GM23338 (cell line): ENCODE measurements around the gene PTH1R. TPM values are rescaled to one million over a fixed set of nuclear protein-coding genes. Genes with fewer than 3 reads are reported as not detected.

Experiments used
- ATAC-seq: fragments of 200-7000 bp; cut with Tn5 transposase; 3 replicates; pipeline ENCODE4 v1.9.1; 2020
- DNase-seq: peaks from one replicate; pipeline ENCODE4 v3.0.0-alpha.2; 2015; ENCODE audit warnings: low spot score
- H2AFZ ChIP-seq: fragments of 200-600 bp; sonication (generic); 2 replicates; pipeline ENCODE4 v1.8.0; 2016; ENCODE audit warnings: antibody characterized with exemption, mild to moderate bottlenecking, moderate library complexity
- H3F3A ChIP-seq: fragments of 200-600 bp; sonication (generic); replicated peaks from 2 replicates; pipeline ENCODE4 v1.8.0; 2017; ENCODE audit warnings: antibody characterized with exemption, mixed run types, low read depth
- H3K27ac ChIP-seq: fragments of 200-600 bp; sonication (generic); 2 replicates; pipeline ENCODE4 v1.6.1; 2016; ENCODE audit warnings: low read depth
- H3K27me3 ChIP-seq: fragments of 200-600 bp; sonication (generic); 2 replicates; pipeline ENCODE4 v1.8.0; 2016; ENCODE audit warnings: mild to moderate bottlenecking, mixed run types, moderate library complexity; ENCODE audit not compliant: insufficient read depth
- H3K36me3 ChIP-seq: fragments of 200-600 bp; sonication (generic); 2 replicates; pipeline ENCODE4 v1.8.0; 2016; ENCODE audit warnings: mild to moderate bottlenecking; ENCODE audit not compliant: insufficient read depth
- H3K4me1 ChIP-seq: fragments of 200-600 bp; sonication (generic); 2 replicates; pipeline ENCODE4 v1.8.0; 2016; ENCODE audit warnings: mild to moderate bottlenecking, moderate library complexity; ENCODE audit not compliant: insufficient read depth
- H3K4me2 ChIP-seq: fragments of 200-600 bp; sonication (generic); 2 replicates; pipeline ENCODE4 v1.7.1; 2017; ENCODE audit warnings: mixed run types
- H3K4me3 ChIP-seq: fragments of 200-600 bp; sonication (generic); 2 replicates; pipeline ENCODE4 v1.6.1; 2016; ENCODE audit warnings: mixed run types
- H3K79me2 ChIP-seq: fragments of 200-600 bp; sonication (generic); replicated peaks from 2 replicates; pipeline ENCODE4 v1.8.0; 2017; ENCODE audit warnings: mild to moderate bottlenecking; ENCODE audit not compliant: insufficient read depth
- H3K9me2 ChIP-seq: fragments of 200-600 bp; sonication (generic); 2 replicates; pipeline ENCODE4 v1.8.0; 2017; ENCODE audit not compliant: insufficient read depth
- H4K20me1 ChIP-seq: fragments of 200-600 bp; sonication (generic); replicated peaks from 2 replicates; pipeline ENCODE4 v1.8.0; 2017; ENCODE audit warnings: mild to moderate bottlenecking; ENCODE audit not compliant: insufficient read depth
- H3K27ac Mint-ChIP-seq: 2 replicates; pipeline ENCODE4 v1.8.0; 2020; ENCODE audit warnings: inconsistent platforms, mild to moderate bottlenecking, moderate library complexity, mixed read lengths
- H3K27me3 Mint-ChIP-seq: 3 replicates; pipeline ENCODE4 v1.8.0; 2022; ENCODE audit warnings: low read depth, mild to moderate bottlenecking, moderate library complexity, mixed read lengths, inconsistent platforms; ENCODE audit not compliant: insufficient read depth, poor library complexity
- H3K36me3 Mint-ChIP-seq: 3 replicates; pipeline ENCODE4 v1.8.0; 2021; ENCODE audit warnings: low read depth, mild to moderate bottlenecking, inconsistent platforms, moderate library complexity, mixed read lengths
- H3K4me1 Mint-ChIP-seq: 3 replicates; pipeline ENCODE4 v1.8.0; 2020; ENCODE audit warnings: mild to moderate bottlenecking, inconsistent platforms, mixed read lengths
- H3K4me3 Mint-ChIP-seq: 3 replicates; pipeline ENCODE4 v1.8.0; 2021; ENCODE audit warnings: moderate library complexity, mild to moderate bottlenecking, inconsistent platforms, mixed read lengths
- H3K9me3 Mint-ChIP-seq: 3 replicates; pipeline ENCODE4 v1.8.0; 2020; ENCODE audit warnings: moderate library complexity, mild to moderate bottlenecking, inconsistent platforms, mixed read lengths
- CREB1 ChIP-seq: fragments of 250-450 bp; sonication (Bioruptor Pico); IDR thresholded peaks from 2 replicates; pipeline ENCODE4 v1.5.0; 2020; ENCODE audit warnings: low read depth, mild to moderate bottlenecking, moderate library complexity
- CTCF ChIP-seq, 2 experiments: fragments of 200-600 bp in 1 of 2; sonication (generic) in 1 of 2; conservative IDR thresholded peaks; 2 replicates each; pipeline versions ENCODE4 v1.5.1 to v1.6.1; 2016 to 2017; ENCODE audit warnings: antibody characterized with exemption in 2 of 2, low read depth in 2 of 2, mild to moderate bottlenecking in 2 of 2, moderate library complexity in 1 of 2
- ETS1 ChIP-seq: IDR thresholded peaks from 2 replicates; pipeline ENCODE4 v1.6.1; 2016; ENCODE audit warnings: antibody characterized with exemption
- EZH2 ChIP-seq: fragments of 200-600 bp; sonication (generic); IDR thresholded peaks from one replicate; pipeline ENCODE4 v1.8.0; 2017; ENCODE audit warnings: antibody characterized with exemption, mild to moderate bottlenecking, low read depth; ENCODE audit not compliant: unreplicated experiment
- EZH2phosphoT487 ChIP-seq: fragments of 200-600 bp; sonication (generic); IDR thresholded peaks from one replicate; pipeline ENCODE4 v1.8.1; 2018; ENCODE audit warnings: antibody characterized with exemption; ENCODE audit not compliant: unreplicated experiment
- JUNB ChIP-seq: IDR thresholded peaks from one replicate; pipeline ENCODE4 v1.6.1; 2016; ENCODE audit warnings: antibody characterized with exemption; ENCODE audit not compliant: unreplicated experiment
- NANOG ChIP-seq: IDR thresholded peaks from 2 replicates; pipeline ENCODE4 v1.6.1; 2016; ENCODE audit warnings: antibody characterized with exemption, borderline replicate concordance
- POLR2AphosphoS5 ChIP-seq: IDR thresholded peaks from 2 replicates; pipeline ENCODE4 v1.6.1; 2016; ENCODE audit warnings: antibody characterized with exemption, low read depth
- REST ChIP-seq: IDR thresholded peaks from one replicate; pipeline ENCODE4 v1.6.1; 2018; ENCODE audit warnings: antibody characterized with exemption; ENCODE audit not compliant: unreplicated experiment
- STAT1 ChIP-seq: IDR thresholded peaks from one replicate; pipeline ENCODE4 v1.6.1; 2016; ENCODE audit warnings: antibody characterized with exemption; ENCODE audit not compliant: unreplicated experiment
- ZNF114 ChIP-seq: fragments of 250-450 bp; sonication (Bioruptor Pico); IDR thresholded peaks from 2 replicates; pipeline ENCODE4 v1.5.0; 2020; ENCODE audit warnings: mild to moderate bottlenecking, moderate library complexity
- ZNF331 ChIP-seq: fragments of 250-450 bp; sonication (Bioruptor Pico); IDR thresholded peaks from 2 replicates; pipeline ENCODE4 v1.5.0; 2020; ENCODE audit warnings: low read depth, mild to moderate bottlenecking, moderate library complexity
- ZNF462 ChIP-seq: fragments of 250-450 bp; sonication (Bioruptor Pico); IDR thresholded peaks from 2 replicates; pipeline ENCODE4 v1.5.0; 2020; ENCODE audit warnings: mild to moderate bottlenecking, moderate library complexity
- polyA plus RNA-seq: library from polyadenylated mRNA; unstranded; fragments of >200 nt; fragmentation: Nextera tagmentation; extraction: Ambion mirVana; gene quantifications from 2 replicates; pipeline ENCODE4 v1.2.1, GENCODE V29; 2016
- total RNA-seq: library from RNA; depleted of rRNA; stranded (reverse); fragments of >200 nt; shearing (Covaris generic); gene quantifications from 2 replicates; pipeline ENCODE4 v1.2.3, GENCODE V29; 2014

Gene PTH1R
- total and polyA plus RNA-seq, 2 experiments from 2014 or later = 1.3 to 1.9 TPM

- H3K27ac Mint-ChIP-seq = no peak overlapping the region
- no peak overlapping the region for H3K27ac ChIP-seq
- TF ChIP-seq EZH2phosphoT487 = no peak
- TF ChIP-seq ZNF462 = no peak
- TF ChIP-seq POLR2AphosphoS5 = no peak
- no peak for TF ChIP-seq ETS1
- TF ChIP-seq EZH2 = no peak
- TF ChIP-seq ZNF331 (CRISPR knock-in tag) = no peak
- TF ChIP-seq JUNB = no peak
- TF ChIP-seq REST = no peak
- no peak for TF ChIP-seq NANOG
- no peak for TF ChIP-seq CREB1 (CRISPR knock-in tag)
- TF ChIP-seq CTCF (conservative IDR thresholded peaks at IDR 0.05; ENCODE audit: low read depth in 2 of 2) = no peak
- no peak for TF ChIP-seq ZNF114 (CRISPR knock-in tag)
- TF ChIP-seq STAT1 = no peak
- peaks cover 2% of the 10 kb centered on the region for H3K27me3 Mint-ChIP-seq
- DNase-seq = no peak
- H3K36me3 Mint-ChIP-seq = peaks cover 33% of the 10 kb centered on the region
- no peaks in the 10 kb centered on the region for H3K4me1 ChIP-seq
- H3K4me3 ChIP-seq = no peak overlapping the region
- no peaks in the 10 kb centered on the region for H3K4me1 Mint-ChIP-seq
- 0 out of 2 replicates have a peak, but pooled peaks cover 6% of the 10 kb centered on the region for H3F3A ChIP-seq
- peaks cover 15% of the 10 kb centered on the region; the same call in 2 of the 3 replicates for H3K9me3 Mint-ChIP-seq
- no peak overlapping the region for H2AFZ ChIP-seq
- no peak overlapping the region for H3K4me2 ChIP-seq
- no peak for ATAC-seq
- no peaks in the 10 kb centered on the region; the same call in 1 of the 2 replicates for H4K20me1 ChIP-seq
- no peaks in the 10 kb centered on the region for H3K27me3 ChIP-seq
- H3K4me3 Mint-ChIP-seq = no peak overlapping the region
- H3K79me2 ChIP-seq = no peaks in the 10 kb centered on the region
- peaks cover 19% of the 10 kb centered on the region for H3K36me3 ChIP-seq
- no peaks in the 10 kb centered on the region; the same call in 1 of the 2 replicates for H3K9me2 ChIP-seq
Observed at GRCh38 chr3:46914849-46915248, 37.3 kb downstream of the PTH1R start.
